Spleen (tissue), 7 donors: ENCODE data around the gene ITGB2.

ENCODE experiments used
- POLR2A ChIP-seq, 3 donors: fragments of 450-650 bp; IDR thresholded peaks; one replicate each; pipeline ENCODE4 v1.5.1; 2017; ENCODE audit warnings: antibody characterized with exemption in 3 of 3, mild to moderate bottlenecking in 1 of 3
- POLR2AphosphoS5 ChIP-seq, 3 donors: sonication (generic); formaldehyde crosslinking; IDR thresholded peaks; one replicate each; pipeline ENCODE4 v1.5.1; 2017; ENCODE audit warnings: antibody characterized with exemption in 3 of 3
- TF ChIP-seq, protein P1 (sequence below), 11 experiments: fragments of 200-600 bp in 7 of 11; fragments of 450-650 bp in 4 of 11; sonication (generic) in 4 of 11; IDR thresholded peaks in 8 of 11; conservative IDR thresholded peaks in 3 of 11; 1 replicate in 7 of 11; 2 replicates in 4 of 11; pipeline versions ENCODE4 v1.4.0 to v1.8.0; 2016 to 2021; ENCODE audit warnings: antibody characterized with exemption in 11 of 11, inconsistent platforms in 4 of 11, mild to moderate bottlenecking in 1 of 11
- donor health status: DM: no; HTN: no; CAD: no; lungs with moderate emphysema.
- donor health status: DM: no; HTN: no; CAD: no.
- donor health status: DM: no; HTN: no; CAD: no.

GRCh38 chr21:44842721-44843445 lies 77.8 kb downstream of the ITGB2 start:
- no peak for TF ChIP-seq POLR2A (IDR thresholded peaks at IDR 0.05)
- TF ChIP-seq, protein P1, sequence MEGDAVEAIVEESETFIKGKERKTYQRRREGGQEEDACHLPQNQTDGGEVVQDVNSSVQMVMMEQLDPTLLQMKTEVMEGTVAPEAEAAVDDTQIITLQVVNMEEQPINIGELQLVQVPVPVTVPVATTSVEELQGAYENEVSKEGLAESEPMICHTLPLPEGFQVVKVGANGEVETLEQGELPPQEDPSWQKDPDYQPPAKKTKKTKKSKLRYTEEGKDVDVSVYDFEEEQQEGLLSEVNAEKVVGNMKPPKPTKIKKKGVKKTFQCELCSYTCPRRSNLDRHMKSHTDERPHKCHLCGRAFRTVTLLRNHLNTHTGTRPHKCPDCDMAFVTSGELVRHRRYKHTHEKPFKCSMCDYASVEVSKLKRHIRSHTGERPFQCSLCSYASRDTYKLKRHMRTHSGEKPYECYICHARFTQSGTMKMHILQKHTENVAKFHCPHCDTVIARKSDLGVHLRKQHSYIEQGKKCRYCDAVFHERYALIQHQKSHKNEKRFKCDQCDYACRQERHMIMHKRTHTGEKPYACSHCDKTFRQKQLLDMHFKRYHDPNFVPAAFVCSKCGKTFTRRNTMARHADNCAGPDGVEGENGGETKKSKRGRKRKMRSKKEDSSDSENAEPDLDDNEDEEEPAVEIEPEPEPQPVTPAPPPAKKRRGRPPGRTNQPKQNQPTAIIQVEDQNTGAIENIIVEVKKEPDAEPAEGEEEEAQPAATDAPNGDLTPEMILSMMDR (IDR thresholded peaks at IDR 0.05 in 8 of 11, conservative IDR thresholded peaks at IDR 0.05 in 3 of 11) = no peak
- no peak for TF ChIP-seq POLR2AphosphoS5 (IDR thresholded peaks at IDR 0.05)
